IPS DF 4.7 (cell line): ENCODE measurements around the gene PLXNA2.
A peak's percentile ranks its signal among the peaks of the same experiment; 100 is the strongest.

Experiments used
- DNase-seq: peaks from one replicate; pipeline ENCODE4 v3.0.0-alpha.2; 2013; ENCODE audit warnings: low spot score; ENCODE audit errors: extremely low read depth

PLXNA2 gene

DNA sequence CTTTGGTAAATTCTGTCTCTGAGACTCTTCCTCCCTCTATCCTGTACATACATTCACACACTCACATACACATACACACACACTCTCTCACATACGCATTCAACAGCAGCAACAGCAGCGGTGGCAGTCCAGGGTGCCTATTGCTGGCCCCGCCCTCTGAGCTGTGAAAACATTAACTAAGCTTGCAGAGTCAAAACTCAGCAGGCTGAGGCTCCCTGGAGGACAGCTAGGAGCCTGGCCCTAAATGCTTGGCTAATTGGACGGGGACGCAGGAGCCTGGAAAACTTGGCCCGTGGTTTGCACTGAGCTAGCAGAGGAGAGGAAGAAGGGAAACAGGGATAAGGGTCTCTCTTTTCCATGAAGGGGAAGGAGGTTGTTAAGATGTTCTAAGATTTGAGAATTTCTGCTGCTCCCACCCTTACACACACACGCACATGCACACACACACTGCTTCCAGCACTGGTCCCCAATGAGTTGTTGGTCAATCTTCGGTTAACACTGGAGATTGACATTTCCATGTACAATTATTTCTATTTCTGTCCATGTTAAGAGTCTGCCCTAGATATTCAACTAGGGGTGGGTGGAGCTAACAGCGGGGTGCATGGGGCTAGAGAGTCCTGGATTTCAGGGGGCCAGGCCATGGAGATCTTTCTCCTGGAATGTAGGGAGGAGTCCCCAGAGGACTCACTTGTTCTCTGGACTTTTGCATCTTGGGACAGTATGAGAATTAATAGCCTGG lies 94.2 kb downstream of the PLXNA2 start:
- no peak for DNase-seq

DNA sequence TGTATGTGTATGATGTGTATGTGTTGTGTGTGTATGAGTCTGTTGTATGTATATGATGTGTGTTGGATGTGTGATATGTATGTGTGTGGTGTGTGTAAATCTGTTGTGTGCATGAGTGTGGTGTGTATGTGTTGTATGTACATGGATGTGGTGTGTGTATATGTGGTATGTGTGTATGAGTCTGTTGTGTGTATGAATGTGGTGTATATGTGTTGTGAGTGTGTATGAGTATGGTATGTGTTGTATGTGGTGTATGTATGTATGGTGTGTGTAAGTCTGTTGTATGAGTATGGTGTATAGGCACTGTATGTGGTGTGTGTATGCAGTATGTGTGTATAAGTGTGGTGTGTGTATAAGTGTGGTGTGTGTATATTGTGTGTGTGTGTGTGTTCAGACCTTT lies 95.0 kb downstream of the PLXNA2 start:
- no peak for DNase-seq

DNA sequence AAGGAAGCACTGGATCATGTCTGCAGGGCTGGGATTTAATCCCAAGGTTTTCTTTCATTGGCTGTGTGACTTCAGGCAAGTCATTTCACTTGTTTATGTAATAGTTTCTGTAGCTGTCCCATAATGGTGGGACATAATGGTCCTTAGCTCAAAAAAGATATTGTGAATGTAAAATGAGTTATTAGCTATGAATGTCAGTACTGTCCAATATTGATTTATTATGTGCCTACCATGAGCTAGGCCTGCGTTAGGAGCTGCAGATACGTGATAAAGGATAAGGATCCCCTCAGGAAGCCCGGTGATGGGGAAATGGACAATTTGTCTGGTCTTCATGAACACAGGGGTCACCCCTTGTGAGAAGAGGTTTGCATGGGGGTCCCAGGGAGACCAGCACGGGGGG lies 95.8 kb downstream of the PLXNA2 start:
- DNase-seq: no peak

DNA sequence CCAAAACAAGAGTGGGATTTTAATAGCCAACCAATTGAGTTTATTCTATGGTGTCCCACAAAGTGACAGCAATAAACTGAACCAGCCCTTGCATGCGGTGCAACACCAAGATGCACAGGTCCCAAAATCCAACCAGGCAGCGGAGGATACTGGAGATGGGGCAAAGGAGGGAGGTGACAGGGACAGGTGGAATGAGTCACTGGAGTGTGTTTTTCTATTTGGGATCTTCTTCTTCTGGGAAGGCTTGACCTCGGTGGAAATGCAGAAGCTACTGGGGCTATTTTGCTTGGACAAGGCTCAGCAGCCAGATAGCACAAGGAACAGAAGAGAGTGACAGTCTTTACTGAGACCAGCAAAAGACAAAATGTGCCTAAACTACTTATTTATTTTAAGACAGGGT lies 97.5 kb downstream of the PLXNA2 start:
- DNase-seq: no peak

DNA sequence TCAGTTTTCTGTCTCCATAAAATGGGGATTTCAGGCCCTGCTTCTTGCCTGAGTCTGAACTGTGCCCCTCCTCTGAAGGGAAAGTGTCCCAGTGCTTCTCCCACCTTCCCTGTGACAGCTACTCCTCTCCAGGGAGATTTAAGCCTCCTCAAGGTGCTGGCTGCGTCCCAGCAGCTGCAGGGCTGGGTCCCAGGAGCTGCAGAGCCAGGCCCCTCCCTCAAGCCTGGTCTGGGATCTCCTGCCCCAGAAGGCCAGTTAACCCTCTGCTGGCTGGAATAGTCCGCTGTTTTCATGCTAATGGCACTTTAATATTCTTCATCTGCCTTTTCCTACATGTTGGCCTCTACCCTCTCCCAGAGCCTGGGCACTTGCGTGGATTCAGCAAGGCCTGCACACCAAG lies 99.0 kb downstream of the PLXNA2 start:
- DNase-seq: no peak

DNA sequence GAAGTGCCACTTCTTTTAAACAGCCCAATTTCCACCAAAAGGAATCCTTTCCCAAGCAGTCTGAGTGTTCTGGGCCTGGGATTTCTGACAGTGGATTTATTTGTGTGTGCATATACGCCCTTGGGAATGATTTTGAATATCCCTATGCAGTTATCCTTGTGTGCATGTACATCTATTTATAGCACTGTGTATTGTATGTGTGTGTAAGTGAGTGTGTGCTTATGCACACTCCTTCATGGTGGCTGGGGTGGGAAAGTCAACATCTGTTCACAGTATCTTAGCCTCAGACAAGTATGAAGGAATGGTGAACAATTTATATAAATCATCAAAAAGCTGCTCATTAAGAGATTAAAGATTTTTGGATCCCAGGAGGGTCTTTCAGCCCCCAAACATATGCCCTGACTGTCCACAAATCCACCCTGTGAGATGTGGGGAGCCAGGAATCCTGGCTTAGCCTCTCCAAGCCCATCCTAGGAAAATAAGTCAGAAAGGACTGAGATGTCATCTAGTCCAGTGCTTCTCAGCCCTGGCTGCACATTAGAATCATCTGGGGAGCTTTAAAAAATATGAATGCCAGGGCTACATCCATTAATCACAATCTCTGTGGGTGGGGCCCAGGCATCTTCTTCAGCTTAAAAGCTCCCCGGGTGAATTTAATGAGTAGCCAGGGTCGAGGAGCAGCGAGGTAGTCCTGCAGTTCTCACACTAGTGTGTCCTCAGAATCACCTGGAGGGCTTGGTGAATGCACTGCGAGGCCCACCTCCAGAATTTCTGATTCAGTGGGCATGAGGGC lies 101.4 kb downstream of the PLXNA2 start:
- DNase-seq: no peak

DNA sequence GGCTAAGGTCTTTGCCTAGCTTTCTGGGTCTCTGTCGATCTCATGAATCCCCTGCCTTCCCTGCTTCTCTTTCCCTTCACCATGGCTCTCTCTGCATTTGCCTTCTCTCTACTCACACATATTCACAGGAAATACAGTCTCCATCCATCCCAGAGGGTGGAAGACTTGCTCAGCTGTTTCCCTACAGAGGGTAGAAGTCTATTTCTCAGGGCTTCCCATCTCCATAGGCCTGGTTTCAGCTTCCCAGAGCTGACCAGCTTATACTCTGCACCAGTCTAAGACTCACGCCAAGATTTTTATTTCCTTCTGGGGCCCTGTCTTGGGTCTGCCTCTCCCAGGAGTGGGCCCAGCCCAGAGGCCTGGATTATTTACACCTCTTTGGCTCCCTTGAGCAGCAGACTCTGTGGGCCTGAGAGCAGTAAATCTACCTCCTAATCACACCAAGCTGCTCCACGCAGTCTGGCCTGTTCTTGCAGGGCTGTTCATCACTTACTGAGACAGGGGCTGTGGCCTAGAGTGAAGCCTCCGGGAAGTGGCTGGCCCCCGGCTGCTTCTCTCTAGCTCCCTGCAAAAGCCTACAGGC lies 102.5 kb downstream of the PLXNA2 start:
- no peak for DNase-seq

DNA sequence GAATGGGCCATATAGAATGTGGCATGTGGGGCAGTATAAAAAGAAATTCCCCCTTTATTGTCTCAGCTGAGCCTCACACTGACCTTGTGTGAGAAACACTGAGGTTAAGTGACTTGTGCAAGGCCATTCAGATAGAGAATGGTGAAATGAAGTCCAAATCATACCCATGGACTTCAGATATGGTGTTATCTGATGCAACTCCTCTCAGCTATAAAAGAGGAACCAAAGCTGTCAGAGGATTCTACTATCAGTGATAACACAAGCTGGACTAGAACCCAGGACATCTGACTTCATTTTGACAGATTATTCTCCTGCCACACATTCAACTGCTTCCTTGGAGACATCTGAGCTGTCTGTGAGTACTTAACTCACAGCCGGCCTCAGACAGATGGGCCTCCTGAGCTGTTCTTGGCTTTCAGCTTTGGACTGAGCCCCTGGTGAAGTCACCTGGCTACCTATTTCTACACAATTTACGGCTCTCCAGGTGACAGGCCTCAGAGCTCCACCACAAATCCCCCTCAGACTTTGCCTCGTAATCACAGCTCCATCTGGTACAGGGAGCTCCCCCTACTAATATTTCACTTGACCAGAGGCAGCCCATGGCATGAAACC lies 104.6 kb downstream of the PLXNA2 start:
- DNase-seq: no peak

DNA sequence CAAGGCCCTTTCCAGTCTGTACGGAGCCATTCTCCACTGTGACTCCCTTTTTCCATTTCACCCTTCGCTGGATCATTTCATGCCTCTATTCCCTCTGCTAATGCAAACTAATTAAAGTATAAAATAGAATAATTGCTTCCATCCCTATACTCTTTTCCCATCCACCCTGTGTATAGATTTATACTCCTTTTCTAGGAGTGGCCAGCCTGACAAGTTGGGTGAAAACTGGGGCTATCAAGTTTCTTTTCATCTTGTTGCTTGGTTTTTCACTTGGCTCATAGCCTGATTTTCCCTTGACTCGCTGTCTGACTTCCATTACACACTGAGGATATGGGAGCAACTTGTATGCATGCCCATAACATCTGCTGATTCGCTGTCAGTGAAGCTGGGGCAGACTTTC lies 107.0 kb downstream of the PLXNA2 start:
- no peak for DNase-seq

DNA sequence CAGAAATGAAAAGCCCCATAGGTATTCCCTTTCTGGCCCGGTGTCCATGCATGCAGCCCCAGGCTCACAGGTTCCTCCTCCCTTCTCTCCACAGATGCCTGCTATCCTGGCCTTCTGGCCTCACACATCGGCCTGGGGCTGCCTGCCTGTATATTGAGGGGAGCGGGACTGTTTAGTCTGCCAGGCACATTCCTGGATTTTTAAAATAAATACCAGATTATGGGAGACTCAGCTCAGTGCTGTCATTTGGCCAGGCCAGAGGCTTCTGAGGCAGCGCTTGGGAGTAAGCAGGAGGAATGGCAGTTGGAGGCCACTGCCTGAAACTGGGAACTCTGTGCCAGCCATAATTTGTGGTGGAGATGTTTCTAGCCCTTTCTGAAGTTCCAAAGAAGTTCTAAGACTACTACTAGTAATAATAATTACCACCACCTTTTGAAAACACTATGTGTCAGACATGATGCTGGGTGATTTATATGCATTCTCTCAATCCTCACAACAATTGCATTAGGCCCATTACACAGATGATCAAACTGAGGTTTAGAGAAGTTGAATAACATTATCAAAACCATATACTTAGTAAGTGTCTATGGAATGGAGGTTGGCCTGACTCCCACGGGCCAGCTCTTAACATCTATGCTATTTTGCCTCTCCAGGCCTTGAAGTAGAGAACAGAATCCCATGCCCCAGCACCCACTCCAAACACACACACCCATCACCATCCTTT lies 107.6 kb downstream of the PLXNA2 start:
- DNase-seq: no peak

DNA sequence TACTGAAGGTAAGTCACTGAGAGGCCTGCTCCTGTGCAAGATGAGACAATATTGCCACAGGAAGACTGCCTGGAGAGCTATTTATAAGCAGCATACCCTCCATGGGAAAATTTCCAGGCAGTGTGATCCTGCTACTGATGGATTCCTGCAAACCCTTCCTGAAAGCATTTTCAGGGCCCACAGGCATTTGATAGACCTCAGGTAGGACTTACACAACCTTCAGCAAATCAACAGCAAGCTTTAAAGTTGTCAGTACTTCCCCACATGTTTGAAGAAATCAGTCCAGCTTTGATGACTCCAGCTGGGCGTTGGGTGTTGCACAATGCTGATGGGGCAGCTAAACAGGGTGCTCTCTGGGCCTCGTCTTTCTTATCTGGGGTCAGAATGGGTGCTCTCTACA lies 108.8 kb downstream of the PLXNA2 start:
- no peak for DNase-seq

DNA sequence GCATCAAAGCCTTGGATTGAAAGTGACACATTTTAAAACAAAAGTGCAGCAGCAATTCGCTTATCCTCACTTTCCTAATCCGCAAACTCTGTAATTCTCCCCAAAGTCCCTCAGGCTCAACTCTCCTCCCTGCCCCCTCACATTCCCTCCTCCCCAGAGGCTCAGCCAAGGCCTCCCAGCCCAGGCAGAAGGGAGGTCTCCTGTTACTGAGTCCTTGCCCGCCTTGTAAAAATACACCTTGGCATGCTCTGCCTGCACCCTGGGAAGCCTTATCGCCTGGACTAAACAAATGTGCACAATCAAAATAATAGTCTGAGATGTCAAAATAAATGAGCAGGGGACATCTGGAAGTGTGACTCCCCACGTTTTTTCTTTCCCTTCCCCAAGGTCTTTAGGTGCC lies 109.7 kb downstream of the PLXNA2 start:
- DNase-seq: no peak

DNA sequence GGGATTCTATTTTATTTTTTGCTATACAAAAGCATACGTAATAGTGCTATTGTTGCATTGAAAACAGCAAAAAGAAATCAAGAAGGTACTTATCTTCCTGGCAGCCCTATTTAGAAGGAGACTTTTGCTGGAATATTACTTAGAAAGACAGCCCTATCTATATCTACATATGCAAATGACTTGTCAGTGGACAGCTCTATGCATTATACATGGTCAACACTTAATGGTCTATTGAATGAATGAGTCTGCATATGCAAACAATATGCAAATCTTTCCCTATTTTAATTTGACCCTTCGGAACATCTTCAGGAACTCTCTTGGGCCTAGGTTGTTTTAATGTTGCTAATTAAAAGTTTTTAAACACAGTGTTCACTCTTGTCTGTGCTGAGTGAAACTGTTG lies 110.8 kb downstream of the PLXNA2 start:
- no peak for DNase-seq

DNA sequence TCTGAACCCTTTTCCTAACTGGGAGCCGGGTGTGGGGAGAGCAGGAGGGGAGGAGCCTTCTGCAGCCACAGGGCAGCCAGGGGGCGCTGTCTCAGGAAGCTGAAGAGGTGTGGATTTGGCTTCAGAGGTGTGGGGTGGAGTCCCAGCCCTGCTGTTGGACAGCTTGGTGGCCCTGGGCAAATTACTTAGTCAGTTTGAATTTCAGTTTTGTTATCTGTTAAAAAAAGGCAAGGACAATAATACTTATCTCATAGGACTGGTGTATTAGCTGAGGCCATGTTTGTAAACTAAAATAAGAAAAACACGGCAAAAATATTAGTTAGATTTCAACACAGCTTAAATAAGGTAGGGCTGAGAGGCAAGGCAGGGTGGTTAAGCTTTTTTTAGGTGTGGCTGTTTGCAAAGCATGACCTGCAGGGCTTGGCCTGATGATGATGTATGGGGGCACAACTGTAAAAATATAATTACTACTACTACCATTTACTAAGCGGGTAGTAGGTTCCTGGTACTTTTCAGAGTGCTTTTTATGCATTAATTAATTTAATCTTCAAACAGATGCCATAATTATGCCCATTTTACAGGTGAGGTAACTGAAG lies 111.8 kb downstream of the PLXNA2 start:
- peak; percentile 33 for DNase-seq

DNA sequence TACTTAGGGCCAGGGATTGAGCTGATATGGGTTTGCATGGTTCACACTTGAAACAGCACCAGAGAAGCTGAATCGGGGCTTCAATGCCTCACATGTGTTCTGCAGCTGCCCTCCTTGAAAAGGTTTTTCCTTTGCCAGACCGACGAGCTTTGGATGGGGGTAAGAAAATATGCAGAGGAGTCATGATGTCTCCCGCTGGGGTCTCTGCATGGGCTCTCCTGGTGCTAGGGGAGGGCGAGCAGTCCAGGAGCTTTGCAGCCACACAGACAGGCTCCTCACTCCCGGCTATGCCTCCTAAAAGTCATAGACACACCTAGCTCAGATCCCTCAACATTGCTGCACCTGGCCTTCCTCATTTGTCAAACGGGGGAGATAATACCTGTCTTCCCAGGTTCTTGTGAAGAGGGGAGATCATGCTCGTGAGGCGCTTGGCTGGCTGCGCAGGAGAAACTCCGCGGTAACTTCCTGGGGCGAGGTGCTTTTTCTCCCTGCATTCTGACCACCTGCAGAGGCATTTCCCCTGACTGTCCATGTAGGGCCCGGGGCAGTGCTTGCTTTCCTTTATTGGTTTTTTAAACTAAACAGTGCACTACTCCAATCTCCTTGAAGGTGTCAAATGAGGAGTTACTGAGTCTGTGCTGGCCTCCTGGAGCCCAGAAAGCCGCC lies 112.4 kb downstream of the PLXNA2 start:
- DNase-seq: no peak

DNA sequence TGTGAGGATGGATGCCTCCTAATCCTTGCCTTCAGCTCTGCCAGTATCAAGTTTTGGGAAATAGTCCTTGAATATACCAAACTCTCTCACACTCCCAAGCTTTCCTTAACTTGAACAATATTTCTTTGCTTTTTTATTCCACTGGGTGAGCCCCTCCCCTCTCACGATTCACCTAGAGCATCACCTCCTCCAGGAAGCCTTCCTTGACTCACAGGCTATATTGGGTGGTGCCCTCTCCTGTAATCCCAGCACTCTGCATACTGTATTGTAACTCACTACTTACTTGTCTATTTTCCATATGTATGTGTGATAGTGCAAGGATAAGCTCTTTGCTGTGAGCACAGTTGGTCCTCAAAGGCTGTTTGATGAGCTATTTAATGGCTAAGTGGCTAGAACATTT lies 114.7 kb downstream of the PLXNA2 start:
- DNase-seq: no peak

DNA sequence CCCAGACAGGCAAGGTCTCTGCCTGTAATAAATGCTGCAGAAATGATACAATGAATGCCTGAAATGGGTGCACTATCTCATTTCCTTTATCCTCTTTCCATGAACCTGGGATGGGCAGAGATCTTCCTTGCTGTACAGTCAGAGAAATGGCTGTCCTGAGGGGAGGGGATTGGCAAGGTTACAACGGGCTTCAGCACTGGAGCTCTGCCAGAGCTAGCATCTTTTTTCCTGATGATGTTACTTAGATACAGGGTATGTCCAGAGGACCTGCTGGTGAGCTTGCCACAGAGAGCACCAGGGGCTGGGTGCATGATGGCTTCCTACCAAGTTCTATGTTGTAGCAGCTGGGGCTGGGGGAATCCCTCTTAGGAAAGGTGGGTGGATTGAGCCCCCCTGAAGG lies 115.1 kb downstream of the PLXNA2 start:
- no peak for DNase-seq

DNA sequence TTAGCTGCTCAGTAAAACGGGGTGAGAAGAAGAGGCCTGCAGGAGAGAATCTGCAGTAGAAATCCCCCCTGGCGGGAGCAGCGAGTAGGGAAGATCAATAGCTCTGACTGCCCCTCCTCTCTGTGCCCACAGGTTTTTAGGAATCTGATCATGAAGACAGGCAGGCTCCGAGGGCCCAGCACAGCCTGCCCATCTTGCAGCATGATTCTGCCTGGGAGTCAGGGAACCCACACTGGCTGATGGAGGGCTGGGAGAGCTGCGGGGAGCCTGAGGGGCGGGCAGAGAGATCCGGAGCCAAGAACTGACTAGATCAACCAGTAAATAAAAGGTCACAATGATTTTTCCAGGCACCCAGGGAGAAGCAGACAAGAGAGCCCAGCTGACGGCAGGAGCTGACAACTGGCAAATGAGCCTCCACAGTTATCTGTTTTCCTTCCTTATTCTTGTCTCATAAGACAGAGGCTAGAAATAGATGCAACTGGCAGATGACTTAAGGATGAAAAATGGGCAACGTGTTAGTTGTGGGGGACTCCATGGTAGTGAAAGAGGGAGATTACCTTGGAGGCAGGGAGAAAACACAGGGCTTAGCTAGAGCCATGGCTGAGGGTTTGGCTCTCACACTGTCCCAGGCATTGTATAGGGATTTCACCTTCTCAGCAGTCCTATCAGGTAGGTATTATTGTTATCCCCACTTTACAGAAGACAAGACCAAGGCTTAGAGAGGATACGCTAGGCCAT lies 116.2 kb downstream of the PLXNA2 start:
- DNase-seq: no peak

DNA sequence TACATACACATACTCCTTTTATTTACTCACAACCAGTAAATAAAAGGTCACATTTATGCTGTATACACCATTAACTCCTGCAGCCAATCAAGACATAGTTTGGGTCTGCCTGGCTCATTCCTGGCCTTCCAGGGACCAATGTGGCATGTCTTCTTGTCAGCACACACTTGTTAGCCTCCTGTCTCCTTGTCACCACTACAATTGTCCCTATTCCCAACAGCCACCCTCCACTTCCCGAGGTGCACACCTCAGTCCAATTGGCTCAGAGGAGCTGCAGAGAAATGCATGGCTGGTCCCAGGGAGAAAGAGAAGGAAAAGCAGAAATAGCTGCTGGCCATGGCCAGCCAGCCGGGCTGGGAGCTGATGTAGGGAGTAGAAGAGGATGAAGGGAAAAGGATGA lies 116.9 kb downstream of the PLXNA2 start:
- no peak for DNase-seq

DNA sequence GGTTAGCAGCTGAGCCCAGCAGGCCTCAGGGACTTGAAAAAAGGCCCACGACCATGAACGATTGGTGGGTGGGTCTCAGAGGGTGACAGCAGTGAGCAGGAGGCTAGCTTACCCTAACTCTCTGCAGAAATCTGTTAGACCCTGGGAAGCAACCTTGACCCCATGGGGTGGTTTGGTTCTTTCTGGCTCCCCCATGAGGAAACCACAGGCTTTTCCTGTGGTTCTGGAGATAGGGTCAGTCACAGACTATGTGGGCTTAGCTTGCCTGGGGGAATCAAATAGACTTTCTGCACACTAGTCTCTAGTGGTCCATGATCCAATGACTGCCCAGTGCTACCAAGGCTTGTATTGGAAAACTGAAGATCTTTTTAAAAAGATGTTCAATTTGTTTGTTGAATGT lies 118.1 kb downstream of the PLXNA2 start:
- DNase-seq: no peak
